HG02943 (cell line): ENCODE data around the gene CPNE2.
"Not testable (repeated sequence)": the region's sequence is repeated elsewhere in the genome, so short reads cannot be mapped to it uniquely, and the experiment has no call there.

Experiments
- ATAC-seq: cut with Tn5 transposase; IDR thresholded peaks from one replicate; pipeline ENCODE4 v1.9.1; 2021; ENCODE audit warnings: mild to moderate bottlenecking, low read depth, moderate library complexity; ENCODE audit not compliant: unreplicated experiment

CPNE2 gene

DNA sequence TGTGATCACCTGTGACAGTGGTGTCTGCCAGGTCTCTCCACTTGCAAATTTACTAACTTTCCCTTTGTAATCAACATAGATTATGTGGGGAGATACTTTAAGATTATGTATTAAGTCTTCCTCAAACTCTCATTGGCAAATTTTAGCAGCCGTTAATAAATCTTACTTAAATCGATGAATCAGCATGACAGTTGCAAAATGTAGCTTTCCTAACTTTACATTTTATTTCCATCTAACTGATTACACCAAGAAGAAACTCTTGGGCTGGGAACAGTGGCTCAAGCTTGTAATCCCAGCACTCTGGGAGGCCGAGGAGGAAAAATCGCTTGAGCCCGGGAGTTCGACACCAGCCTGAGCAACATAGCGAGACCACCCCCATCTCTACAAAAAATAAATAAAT, 23.3 kb upstream of the CPNE2 start:
- no peak for ATAC-seq

DNA sequence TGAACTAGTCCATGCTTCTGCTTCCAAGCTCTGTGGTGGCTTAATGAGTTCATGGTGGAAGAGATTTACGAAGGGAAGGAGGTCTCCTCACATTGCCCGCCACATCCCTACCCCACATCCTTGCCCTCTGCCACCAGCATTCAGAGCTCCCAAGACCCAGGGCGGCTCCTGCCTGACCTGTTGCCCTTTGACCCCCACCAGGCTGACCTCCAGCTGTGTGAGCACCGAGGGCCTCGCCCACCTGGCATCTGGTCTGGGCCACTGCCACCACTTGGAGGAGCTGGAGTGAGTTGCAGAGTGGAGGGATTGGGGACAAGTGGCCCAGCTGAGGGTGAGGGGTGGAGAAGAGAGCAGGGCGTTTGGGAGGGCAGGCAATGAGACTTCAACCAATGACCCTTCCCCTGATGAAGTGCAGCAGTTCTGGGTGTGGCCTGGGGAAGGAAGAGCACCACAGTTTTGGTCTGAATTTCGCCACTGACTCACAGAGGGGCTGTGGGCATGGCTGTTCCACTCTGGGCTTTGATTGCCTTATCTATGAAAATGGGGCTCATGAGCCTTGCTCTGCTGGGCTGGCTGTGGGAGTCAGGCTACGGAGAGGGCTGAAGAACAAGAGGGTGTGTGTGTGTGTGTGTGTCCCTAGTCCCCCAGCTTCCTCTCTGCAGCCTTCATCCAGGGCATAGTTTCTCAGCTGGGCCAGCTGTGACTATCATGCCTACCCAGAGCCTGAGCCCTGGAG, 22.6 kb upstream of the CPNE2 start:
- ATAC-seq = no peak

DNA sequence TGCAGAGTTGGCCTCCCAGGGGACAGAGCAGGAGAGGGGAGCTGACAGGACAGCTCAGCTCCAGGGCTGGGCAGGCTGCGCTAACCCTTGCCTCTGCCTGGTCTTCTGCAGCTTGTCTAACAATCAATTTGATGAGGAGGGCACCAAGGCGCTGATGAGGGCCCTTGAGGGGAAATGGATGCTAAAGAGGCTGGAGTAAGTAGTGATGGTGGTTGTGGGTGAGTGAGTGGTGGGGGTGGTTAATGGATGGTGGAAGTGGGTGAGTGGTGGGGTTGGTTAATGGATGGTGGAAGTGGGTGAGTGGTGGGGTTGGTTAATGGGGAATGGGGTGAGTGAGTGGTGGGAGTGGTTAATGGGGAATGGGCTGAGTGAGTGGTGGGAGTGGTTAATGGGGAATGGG, 22.0 kb upstream of the CPNE2 start:
- ATAC-seq = no peak

DNA sequence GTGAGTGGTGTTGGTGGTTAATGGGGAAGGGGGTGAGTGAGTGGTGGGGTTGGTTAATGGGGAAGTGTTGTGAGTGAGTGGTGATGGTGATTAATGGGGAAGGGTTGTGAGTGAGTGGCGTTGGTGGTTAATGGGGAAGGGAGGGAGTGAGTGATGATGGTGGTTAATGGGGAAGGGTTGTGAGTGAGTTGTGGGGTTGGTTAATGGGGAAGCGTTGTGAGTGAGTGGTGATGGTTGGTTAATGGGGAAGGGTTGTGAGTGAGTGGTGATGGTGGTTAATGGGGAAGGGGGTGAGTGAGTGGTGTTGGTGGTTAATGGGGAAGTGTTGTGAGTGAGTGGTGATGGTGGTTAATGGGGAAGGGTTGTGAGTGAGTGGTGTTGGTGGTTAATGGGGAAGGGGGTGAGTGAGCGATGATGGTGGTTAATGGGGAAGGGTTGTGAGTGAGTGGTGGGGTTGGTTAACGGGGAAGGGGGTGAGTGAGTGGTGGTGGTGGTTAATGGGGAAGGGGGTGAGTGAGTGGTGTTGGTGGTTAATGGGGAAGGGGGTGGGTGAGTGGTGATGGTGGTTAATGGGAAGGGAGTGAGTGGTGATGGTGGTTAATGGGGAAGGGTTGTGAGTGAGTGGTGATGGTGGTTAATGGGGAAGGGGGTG, 21.2 kb upstream of the CPNE2 start:
- not testable (repeated sequence) for ATAC-seq

DNA sequence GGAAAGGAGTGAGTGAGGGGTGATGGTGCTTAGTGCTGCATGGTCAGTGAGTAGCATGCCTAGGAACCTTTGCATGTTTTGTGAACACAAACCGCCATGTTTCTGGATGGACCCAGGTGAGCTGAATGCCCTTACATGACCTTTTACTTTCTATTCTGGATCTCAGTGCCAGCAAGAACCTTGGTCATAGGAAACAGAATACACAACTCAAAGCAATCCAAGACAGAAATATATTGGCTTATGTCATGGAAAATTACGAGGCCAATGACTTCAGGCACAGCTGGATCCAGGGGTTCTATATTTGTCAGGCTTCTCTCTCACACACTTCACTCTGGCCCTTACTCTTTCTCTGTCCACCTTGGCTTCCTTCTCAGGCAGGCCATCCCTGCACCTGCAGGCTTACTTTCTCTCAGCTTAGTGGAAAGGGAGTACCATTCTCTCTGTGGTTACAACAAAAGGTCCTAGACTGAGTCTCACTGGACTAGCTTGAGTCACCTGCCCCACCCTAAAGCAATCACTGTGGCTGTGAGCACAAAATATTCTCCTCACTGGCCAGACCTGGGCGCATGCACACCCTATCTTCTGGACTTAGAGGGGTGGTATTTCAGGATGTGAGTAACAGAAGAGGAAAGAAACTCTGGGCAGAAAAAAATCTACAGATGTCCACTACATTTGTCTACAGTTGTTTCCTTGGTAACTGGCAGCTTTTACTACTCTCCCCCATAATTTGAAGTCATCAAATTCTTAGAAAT, 20.4 kb upstream of the CPNE2 start:
- ATAC-seq = no peak

DNA sequence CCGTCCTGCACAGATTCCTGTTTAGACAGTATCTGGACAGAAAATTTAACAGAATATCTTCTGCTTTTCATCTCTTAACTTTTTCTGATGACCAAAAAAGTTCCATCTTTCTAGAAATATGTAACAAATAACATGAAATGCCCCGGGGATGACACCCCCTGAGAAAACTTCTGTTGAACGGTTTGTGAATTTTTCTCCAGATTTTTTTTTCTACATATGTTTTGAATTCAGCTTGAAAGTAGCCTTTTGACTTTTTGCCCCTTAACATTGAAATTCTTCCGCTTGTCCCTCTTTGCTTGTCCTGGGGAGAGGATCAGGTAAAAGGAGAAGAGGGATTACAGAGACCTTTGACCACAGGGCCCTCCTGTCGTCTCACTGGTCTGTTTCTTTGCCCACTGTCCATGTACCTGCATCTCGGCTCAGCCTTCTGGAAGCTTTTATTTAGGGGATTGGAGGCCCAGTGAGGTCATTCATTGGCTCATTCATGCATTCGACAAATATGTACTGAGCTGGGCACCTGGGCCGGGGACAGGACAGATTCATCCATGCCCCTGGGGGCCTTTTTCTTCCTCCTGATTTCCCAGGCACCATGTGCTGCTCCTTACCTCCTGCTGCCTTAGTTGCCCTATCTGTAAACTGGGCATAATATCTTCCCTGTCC, 19.6 kb upstream of the CPNE2 start:
- ATAC-seq = no peak

DNA sequence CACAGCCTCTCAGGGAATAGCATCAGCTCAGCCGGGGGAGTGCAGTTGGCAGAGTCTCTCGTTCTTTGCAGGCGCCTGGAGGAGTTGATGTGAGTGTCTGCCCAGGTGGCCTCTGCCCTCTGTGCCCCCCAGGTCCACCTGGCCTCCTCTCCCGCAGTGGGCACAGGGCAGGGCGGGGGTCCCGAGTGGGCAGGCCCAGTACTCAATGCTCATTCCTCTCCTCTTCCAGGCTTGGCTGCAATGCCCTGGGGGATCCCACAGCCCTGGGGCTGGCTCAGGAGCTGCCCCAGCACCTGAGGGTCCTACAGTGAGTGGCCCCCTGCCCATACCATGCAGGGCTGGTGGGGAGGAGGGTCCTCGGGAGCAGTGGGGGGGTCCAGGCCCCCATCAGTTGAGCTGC, 14.7 kb upstream of the CPNE2 start:
- ATAC-seq = no peak

DNA sequence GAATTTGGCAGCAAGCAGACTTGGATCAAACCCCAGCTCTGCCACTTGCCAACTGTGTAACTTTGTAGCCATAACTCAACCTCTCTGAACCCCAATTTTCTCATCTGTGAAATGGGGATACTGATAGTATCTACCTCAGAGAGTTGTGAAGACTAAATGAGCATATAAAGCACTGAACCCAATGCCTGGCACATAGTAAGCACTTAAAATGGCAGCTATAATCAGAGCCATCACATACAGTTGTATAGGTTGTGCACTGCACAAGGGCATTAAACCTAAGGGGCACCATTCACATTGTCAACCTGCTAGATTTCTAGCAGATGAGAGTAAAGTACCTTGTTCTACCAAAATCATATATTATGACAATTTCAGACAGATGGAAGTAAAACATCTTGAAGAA, 10.6 kb upstream of the CPNE2 start:
- ATAC-seq = no peak

DNA sequence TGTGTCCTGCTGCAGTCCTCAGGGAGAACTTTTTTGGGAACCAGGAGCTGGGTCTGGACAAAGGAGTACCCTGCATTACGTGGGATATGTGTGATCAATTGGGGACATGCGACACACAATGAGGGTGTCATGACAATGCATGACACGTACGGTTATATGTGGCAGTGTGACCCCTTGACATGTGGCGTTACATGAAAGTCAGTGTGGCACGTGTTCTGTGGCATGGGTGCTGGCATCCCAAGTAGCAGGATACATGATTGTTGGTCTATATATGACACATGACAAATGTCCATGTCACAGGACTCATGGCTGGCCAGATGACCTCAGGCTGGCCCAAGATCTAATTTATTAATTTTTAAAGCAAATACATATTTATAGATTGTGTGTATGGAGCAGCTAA, 9.7 kb upstream of the CPNE2 start:
- no peak for ATAC-seq

DNA sequence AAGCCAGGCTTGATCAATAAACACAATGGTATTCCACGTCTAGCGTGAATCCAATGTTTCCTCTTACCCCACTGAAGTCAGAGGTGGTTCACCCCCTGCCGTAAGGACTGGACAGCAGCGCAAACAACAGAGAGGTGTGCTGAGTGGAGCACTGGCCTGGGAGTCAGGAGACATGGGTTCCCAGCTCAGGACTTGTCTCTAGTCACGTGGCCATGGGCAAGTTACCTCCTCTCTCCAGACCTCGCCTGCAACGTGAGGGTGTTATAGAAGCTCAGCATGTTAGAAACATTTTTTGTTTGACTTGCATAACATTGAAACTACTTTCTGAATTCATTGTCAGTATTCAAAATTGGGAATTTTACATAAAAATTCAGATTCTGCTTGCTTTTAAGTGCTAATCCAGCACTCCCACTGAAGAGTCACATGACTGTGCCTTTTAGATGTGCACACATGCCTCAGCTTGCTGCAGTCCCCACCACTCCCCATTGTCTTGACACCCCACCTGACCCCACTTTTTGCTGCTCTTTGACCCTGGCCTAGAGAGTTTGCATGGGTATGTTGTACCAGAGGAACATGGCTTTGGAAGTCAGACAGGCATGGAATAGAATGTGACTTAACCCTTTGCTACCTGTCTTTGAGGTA, 8.8 kb upstream of the CPNE2 start:
- ATAC-seq = no peak

DNA sequence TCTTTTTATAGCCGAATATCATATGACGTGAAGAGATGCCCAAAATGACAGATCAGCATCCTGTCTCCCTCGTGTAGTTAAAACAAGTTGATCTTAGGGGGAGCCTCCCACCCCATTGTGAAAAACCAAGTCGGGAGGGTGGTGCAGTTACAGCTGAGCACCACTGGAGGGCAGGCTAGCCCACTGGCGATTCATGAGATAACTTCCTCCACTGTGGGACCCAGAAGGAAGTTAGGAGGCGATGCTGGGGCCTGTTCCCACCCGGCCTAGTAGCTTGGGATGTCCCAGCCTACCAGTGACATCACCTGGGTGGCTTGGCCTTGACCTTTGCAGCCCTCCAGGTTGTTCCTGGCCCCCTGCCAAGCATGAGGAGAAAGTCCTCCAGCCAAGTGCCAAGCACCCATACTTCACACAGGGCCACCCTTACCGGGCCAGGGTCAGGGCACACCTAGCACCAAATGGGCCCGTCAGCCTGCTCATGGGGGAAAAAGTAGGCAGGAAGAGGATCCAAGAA, 8.1 kb upstream of the CPNE2 start:
- ATAC-seq = no peak

DNA sequence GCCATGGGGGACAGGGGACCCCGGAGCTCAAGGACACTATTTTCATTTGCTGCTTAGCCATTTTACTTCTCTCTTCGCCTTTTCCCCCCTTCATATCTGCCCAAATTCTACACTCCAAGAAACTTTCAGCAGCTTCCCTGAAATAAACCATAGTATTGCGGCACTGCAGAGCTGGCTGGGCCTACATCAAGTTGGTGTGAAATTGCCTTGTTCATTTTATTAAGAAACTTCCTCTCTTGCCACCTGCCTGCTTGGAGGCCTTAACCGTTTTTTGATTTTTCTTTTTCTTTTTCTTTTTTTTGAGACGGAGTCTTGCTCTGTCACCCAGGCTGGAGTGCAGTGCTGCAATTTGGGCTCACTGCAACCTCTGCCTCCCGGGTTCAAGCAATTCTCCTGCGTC, 7.4 kb upstream of the CPNE2 start:
- ATAC-seq = no peak

DNA sequence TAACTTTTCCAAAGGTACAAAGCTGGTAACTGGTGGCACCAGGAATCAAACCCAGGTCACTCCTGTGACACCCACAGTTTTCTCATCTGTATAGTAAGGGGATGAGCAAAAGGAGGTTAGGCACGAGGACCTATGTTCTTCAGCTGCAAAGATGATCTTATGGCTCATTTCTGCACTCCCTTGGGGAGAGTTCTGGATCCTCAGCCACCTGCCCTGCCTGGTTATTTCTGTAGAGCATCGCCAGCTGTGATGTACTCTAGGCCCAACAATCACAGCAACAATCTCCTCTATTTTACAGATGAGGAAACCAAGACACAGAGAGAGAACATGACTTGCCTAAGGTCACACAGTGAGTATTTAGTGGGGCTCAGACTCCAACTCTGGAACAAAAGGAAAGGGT, 5.4 kb upstream of the CPNE2 start:
- ATAC-seq = no peak

DNA sequence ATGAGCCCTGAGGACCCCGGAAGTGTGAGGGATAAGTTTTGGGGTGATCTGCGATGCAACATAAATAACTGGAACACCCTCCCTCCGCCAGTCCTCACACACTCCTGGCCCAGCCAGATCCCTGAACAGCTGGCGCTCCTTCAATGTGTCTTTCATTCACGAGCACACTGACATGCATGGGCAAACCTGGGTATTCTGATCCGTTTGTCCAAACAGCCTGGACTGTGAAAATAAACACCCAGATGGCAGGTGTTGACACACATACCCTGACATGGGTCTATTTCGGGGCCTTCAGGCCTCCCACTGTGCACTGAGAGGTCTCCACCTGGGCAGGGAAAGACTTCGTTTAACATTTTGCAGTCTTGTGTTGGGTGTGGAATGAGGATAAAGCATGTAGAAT, 3.0 kb upstream of the CPNE2 start:
- ATAC-seq = no peak

DNA sequence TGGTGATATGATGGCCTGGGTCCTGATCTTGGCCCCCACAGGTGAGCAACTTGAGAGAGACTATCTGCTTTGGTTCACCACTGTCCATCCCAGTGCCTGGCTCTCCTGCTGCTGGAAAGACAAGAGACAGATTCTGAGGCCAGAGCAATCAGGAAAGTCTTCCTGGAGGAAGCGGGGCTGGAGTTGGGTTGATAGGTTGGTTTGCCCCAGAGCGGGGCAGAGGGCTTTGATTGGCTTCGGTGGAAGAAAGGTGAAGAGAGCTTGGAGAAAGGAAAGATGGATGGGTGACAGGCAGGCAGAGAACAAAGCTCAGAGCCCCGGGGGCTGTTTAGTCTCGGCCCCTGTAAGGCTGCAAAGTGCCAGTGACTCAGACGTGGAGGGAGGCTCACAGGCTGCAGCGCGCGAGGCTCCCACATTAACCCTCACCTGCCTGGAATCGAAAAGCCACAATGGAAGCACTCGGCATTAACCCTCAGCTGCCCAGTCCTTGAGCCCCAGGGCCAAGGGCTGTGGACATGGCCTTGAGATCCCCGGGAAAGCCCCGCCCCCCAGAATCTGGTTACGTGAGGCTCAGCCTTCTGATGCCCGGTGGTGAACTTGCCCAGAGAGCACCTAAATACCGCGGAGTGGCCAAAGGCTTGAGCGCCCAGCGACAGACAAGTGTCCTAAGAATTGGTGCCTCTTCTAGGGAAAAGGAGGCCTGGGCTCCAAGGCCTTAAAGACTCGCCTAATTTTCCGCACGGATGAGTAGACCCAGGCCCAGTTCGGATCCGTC, 996 bp upstream of the CPNE2 start:
- no peak for ATAC-seq

DNA sequence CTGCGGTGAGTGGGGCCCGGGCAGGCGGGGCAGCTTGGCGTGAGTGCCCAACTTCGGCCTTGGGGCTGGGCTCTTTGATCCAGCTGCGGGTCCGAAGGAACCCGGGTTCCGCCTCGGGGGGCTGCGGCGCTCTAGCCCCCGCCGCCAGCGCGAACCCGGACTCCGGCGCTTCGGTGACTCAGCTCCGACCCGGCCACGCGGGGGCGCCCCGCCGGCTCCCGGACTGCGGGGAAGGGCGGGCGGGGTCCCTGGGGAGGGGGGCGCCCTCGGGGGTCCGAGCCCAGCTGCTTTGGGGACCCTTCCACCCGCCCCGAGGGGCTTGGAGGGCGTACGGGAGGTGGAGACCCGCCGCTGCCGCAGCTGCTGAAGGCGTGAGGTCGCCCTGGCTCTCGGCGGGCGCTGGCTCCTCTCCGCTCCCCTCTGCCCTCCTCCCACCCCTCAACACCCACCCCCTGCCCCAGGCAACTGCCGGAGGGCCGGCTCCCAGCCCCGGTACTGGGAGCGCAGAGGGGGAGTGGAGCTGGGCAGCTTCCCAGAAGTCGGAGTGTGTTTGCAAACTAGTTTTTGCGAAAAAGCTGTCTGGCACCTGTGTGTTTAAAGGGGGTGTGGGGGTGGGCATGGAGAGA, 516 bp downstream of the CPNE2 start:
- no peak for ATAC-seq

DNA sequence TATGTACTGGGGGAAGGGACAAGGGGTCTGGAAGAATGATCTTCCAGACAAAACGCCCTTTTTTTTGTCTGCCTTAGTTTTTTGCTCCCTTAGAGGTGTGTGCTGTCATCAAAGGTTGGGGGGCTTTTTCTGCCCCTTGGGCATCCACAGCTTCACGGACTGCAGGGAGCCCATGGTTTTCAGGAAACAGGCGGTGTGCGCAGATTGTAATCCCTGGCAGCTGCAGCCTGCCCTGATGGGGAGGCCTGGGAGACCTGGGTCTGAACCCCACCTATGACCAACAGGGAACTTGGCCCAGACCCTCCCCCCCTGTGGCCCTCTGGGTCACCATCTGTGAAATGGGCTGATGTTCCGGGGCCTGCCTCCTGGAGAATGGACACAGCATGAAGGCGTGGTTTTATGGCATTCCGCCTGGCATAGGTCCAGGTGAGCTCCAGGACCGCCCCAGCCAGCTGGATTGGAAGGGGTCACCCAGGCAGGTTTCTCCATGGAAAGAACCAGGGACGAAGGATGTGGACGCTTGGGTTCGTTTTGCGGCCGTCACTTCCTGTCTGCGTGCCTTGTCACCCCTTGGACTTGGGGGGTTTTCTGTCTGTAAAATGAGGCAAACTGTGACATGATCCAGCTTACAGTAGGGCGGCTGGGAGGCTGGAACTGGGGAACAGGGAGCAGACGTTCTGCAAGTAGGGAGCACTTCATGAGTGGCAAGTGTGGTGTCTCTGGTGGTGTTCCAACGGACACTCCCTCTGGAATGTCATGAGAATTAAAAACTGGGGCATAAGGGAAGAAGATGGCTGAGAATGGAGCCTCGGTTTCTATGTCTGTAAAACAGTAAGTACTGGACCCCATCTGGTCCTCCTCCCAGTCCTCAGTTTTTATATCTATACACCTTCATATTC, 1.5 kb downstream of the CPNE2 start:
- no peak for ATAC-seq

DNA sequence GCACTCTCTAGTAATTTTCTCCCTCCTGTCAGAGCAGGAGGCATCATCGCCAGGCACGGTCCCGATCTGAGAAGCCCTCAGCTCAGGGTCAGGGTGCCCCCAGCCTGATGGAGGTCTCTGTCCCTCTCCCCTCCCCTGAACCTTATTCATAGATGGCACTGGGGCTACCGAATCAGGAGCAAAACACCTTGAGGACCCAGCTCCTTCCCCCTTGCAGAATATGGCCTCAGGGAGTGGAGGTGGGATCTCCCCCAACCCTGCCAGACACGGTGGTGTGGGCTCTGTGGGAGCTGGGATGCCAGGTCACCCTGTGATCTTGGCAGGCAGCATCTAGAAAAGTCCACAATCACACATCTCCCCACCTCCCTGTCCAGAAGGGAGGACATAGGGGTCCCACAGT, 2.5 kb downstream of the CPNE2 start:
- ATAC-seq = no peak
